Endothelial cell of umbilical vein (primary cell): ENCODE data around the gene ZMAT5. TPM values are rescaled to one million over a fixed set of nuclear protein-coding genes. Genes with fewer than 3 reads are reported as not detected.

Experiments used
- BruUV-seq: library from RNA; stranded (reverse); fragments of 400-500 nt; replicated peaks from 2 replicates; lab custom pipeline; 2021; lab: Mats Ljungman, UMichigan
- CTCF ChIA-PET: fragments of 300-600, 350-600 bp; sonication (Branson Sonifier 250); formaldehyde crosslinking; loops from one replicate; lab custom pipeline; 2021; ENCODE audit warnings: antibody characterized with exemption, inconsistent platforms; lab: Charles Lee
- POLR2A ChIA-PET: fragments of 300-600, 350-600 bp; sonication (Branson Sonifier 250); formaldehyde crosslinking; loops from one replicate; lab custom pipeline; 2021; ENCODE audit warnings: antibody characterized with exemption, inconsistent platforms; lab: Charles Lee
- DNase-seq: peaks from one replicate; pipeline ENCODE4 v3.0.0-alpha.2; 2011; ENCODE audit warnings: low read depth, low spot score
- FAIRE-seq: peaks from 2 replicates; lab custom pipeline; 2011; peaks lifted over from hg19 to GRCh38; lab: Jason Lieb, UNC
- H2AFZ ChIP-seq: 2 replicates; pipeline ENCODE4 v1.6.0; 2012; ENCODE audit warnings: low read depth, low read length, control low read depth, inconsistent platforms
- H3K27ac ChIP-seq: 2 replicates; pipeline ENCODE4 v1.5.1; 2011; ENCODE audit warnings: low read depth, mild to moderate bottlenecking, control low read depth, low read length, moderate library complexity; ENCODE audit not compliant: insufficient read depth
- H3K27me3 ChIP-seq, 2 experiments: 2 replicates each; pipeline versions ENCODE4 v1.6.0 to v1.6.1; 2011; ENCODE audit warnings: low read length in 2 of 2, mixed read lengths in 1 of 2; ENCODE audit not compliant: control insufficient read depth in 2 of 2, insufficient read depth in 2 of 2
- H3K36me3 ChIP-seq, 2 experiments: 2 replicates in 1 of 2; 3 replicates in 1 of 2; pipeline ENCODE4 v1.5.1; 2011; ENCODE audit warnings: low read length in 2 of 2, mild to moderate bottlenecking in 1 of 2, moderate library complexity in 1 of 2; ENCODE audit not compliant: control insufficient read depth in 2 of 2, insufficient read depth in 2 of 2; ENCODE audit errors: extremely low read depth in 1 of 2
- H3K4me1 ChIP-seq: 3 replicates; pipeline ENCODE4 v1.5.1; 2011; ENCODE audit warnings: mild to moderate bottlenecking, low read length; ENCODE audit not compliant: control insufficient read depth, insufficient read depth; ENCODE audit errors: extremely low read depth
- H3K4me2 ChIP-seq: 2 replicates; pipeline ENCODE4 v1.6.1; 2011; ENCODE audit warnings: low read length, control low read depth, mixed read lengths; ENCODE audit not compliant: insufficient read depth
- H3K4me3 ChIP-seq, 3 experiments: fragments of 200-600 bp in 1 of 3; sonication (generic), shearing (Covaris generic) in 1 of 3; replicated peaks in 1 of 3; 2 replicates each; pipeline ENCODE4 v1.5.1; 2011 to 2016; ENCODE audit warnings: control low read depth in 3 of 3, low read length in 3 of 3, mild to moderate bottlenecking in 2 of 3, inconsistent platforms in 1 of 3, low read depth in 1 of 3, moderate library complexity in 1 of 3; ENCODE audit not compliant: insufficient read depth in 1 of 3
- H3K79me2 ChIP-seq: 2 replicates; pipeline ENCODE4 v1.6.0; 2012; ENCODE audit warnings: low read length, inconsistent platforms; ENCODE audit not compliant: control insufficient read depth, insufficient read depth
- H3K9ac ChIP-seq: replicated peaks from 2 replicates; pipeline ENCODE3; 2011; ENCODE audit warnings: low read length, control low read depth; ENCODE audit not compliant: insufficient read depth; ENCODE audit errors: extremely low read depth
- H3K9me1 ChIP-seq: replicated peaks from 3 replicates; pipeline ENCODE4 v1.6.0; 2011; ENCODE audit warnings: mild to moderate bottlenecking, low read length; ENCODE audit not compliant: control insufficient read depth, insufficient read depth; ENCODE audit errors: extremely low read depth
- H3K9me3 ChIP-seq: replicated peaks from 2 replicates; pipeline ENCODE4 v1.5.1; 2012; ENCODE audit warnings: low read length, inconsistent platforms; ENCODE audit not compliant: control insufficient read depth, insufficient read depth
- H4K20me1 ChIP-seq: replicated peaks from 2 replicates; pipeline ENCODE3; 2011; ENCODE audit warnings: mild to moderate bottlenecking, low read length; ENCODE audit not compliant: control insufficient read depth, insufficient read depth; ENCODE audit errors: extremely low read depth
- CTCF ChIP-seq, 2 donors: IDR thresholded peaks; 1 replicate in 1 of 2; 2 replicates in 1 of 2; pipeline ENCODE4 v1.5.1; 2011; ENCODE audit warnings: low read length in 2 of 2, mild to moderate bottlenecking in 2 of 2, moderate library complexity in 2 of 2, control low read depth in 1 of 2, inconsistent platforms in 1 of 2, low read depth in 1 of 2; ENCODE audit not compliant: insufficient read depth in 1 of 2; ENCODE audit errors: extremely low read depth in 1 of 2
- EZH2 ChIP-seq: IDR thresholded peaks from 2 replicates; pipeline ENCODE4 v1.6.1; 2012; ENCODE audit warnings: borderline replicate concordance, low read depth, mild to moderate bottlenecking, moderate library complexity, low read length, inconsistent platforms; ENCODE audit not compliant: severe bottlenecking
- FOS ChIP-seq: IDR thresholded peaks from 2 replicates; pipeline ENCODE4 v1.6.1; 2011; ENCODE audit warnings: mild to moderate bottlenecking, low read length, moderate library complexity, borderline replicate concordance; ENCODE audit not compliant: insufficient read depth
- GATA2 ChIP-seq: IDR thresholded peaks from 2 replicates; pipeline ENCODE4 v1.7.0; 2011; ENCODE audit warnings: low read depth, mild to moderate bottlenecking, moderate library complexity, mixed read lengths, low read length; ENCODE audit not compliant: insufficient read length, insufficient read depth
- JUN ChIP-seq: IDR thresholded peaks from 2 replicates; pipeline ENCODE4 v1.6.1; 2011; ENCODE audit warnings: borderline replicate concordance, low read depth; ENCODE audit not compliant: insufficient read length, insufficient read depth
- MYC ChIP-seq: IDR thresholded peaks from one replicate; pipeline ENCODE4 v1.6.1; 2011; ENCODE audit warnings: mild to moderate bottlenecking, low read depth, low read length
- POLR2A ChIP-seq: IDR thresholded peaks from 2 replicates; pipeline ENCODE4 v1.6.1; 2012; ENCODE audit warnings: low read depth, mild to moderate bottlenecking, control low read depth, low read length
- POLR2AphosphoS5 ChIP-seq: IDR thresholded peaks from 2 replicates; pipeline ENCODE4 v1.6.1; 2012; ENCODE audit warnings: low read depth, mild to moderate bottlenecking, control low read depth, low read length, moderate library complexity; ENCODE audit not compliant: insufficient read depth
- dilution Hi-C: fragments of 300-500 bp; cut with MboI; formaldehyde crosslinking; loops from one replicate; pipeline ENCODE4 v1.15.0; 2019; ENCODE audit warnings: low sequenced_read_pairs; ENCODE audit not compliant: extremely low pct_ligation_motif_present
- intact Hi-C: fragments of 100-400 bp; cut with micrococcal nuclease; formaldehyde crosslinking; loops from one replicate; pipeline ENCODE4 v1.10.0; 2022
- polyA plus RNA-seq, 4 experiments: library from polyadenylated mRNA; depleted of rRNA in 3 of 4; stranded (reverse) in 3 of 4; unstranded in 1 of 4; fragments of >200 nt; gene quantifications; 2 replicates each; pipeline versions ENCODE4 v1.2.1 to v1.2.3, GENCODE V29; 2011 to 2012; ENCODE audit warnings: missing spikeins in 1 of 4
- total RNA-seq: library from RNA; stranded (reverse); gene quantifications from 2 replicates; pipeline ENCODE4 v1.2.3, GENCODE V29; 2021
- TF ChIP-seq, protein P1 (sequence below): IDR thresholded peaks from 2 replicates; pipeline ENCODE4 v1.6.1; 2011; ENCODE audit not compliant: insufficient read depth, insufficient read length

The ZMAT5 gene
- total and polyA plus RNA-seq, 2 donors (not counting 3 experiments of a cell fraction or from before 2014, with no cell fraction given) = 24.9 to 43.6 TPM

DNA sequence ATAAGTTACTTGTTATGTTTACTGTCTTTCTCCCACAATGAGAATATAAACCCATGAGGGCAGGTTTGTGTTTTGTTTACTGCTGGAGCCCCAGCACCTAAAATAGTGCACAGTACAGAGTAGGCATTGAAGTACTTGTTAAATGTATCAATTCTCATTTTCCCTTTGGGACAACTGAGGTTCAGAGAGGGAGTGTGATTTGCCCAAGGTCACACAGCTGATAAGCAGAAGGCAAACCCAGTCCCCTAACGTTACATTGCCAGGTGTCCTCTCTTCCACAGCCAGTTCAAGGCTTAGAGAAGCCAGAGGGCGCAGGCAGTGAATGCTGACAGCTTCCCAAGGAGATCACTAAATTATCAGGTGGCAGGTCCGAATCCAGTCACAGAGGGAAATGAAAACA lies 16.8 kb downstream of the ZMAT5 start:
- Histone ChIP-seq H3K4me1 (no peaks in the 10 kb centered on the region), H3K4me3 (no peak overlapping the region), H3K36me3 (peaks cover 0 to 4% of the 10 kb centered on the region in 2 experiments), H3K79me2 (no peaks in the 10 kb centered on the region), H4K20me1 (no peaks in the 10 kb centered on the region), H2AFZ (no peak overlapping the region), H3K27me3 (no peaks in the 10 kb centered on the region), H3K9me1 (no peaks in the 10 kb centered on the region), H3K27ac (no peak overlapping the region), H3K9me3 (no peaks in the 10 kb centered on the region), H3K4me2 (no peak overlapping the region), H3K9ac (no peak overlapping the region)
- intact Hi-C loops (no loop called here), dilution Hi-C loops (no loop called here)
- no peak for FAIRE-seq
- CTCF ChIA-PET = no interaction called here
- TF ChIP-seq JUN (no peak), POLR2A (no peak), POLR2AphosphoS5 (no peak), MYC (no peak)
- no TSS peak for BruUV-seq
- DNase-seq = no peak
- POLR2A ChIA-PET = interaction anchor here (0.6 kb wide), 1 partner anchor 305 kb away, joined by 3 read pairs; no protein-coding TSS in a partner anchor

GRCh38 chr22:29748248-29748893 lies 18.4 kb downstream of the ZMAT5 start:
- Histone ChIP-seq H3K9me3 (no peaks in the 10 kb centered on the region), H4K20me1 (no peaks in the 10 kb centered on the region), H3K4me1 (no peaks in the 10 kb centered on the region), H3K4me2 (no peak overlapping the region), H3K79me2 (no peaks in the 10 kb centered on the region), H3K27me3 (no peaks in the 10 kb centered on the region), H3K9ac (no peak overlapping the region), H3K4me3 (no peak overlapping the region), H2AFZ (no peak overlapping the region), H3K27ac (no peak overlapping the region), H3K9me1 (no peaks in the 10 kb centered on the region), H3K36me3 (peaks cover 0 to 4% of the 10 kb centered on the region in 2 experiments)
- DNase-seq = no peak
- TF ChIP-seq, protein P1, sequence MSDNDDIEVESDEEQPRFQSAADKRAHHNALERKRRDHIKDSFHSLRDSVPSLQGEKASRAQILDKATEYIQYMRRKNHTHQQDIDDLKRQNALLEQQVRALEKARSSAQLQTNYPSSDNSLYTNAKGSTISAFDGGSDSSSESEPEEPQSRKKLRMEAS = no peak
- TF ChIP-seq GATA2 (no peak), POLR2A (no peak), FOS (no peak), JUN (no peak), POLR2AphosphoS5 (no peak), CTCF (IDR thresholded peaks at IDR 0.05; ENCODE audit: extremely low read depth in 1 of 2, insufficient read depth in 1 of 2, low read depth in 1 of 2, low read length in 2 of 2) (no peak), MYC (no peak), EZH2 (no peak)
- ChIA-PET POLR2A (no interaction called here), CTCF (no interaction called here)
- no TSS peak for BruUV-seq
- no peak for FAIRE-seq
- intact Hi-C loops (no loop called here), dilution Hi-C loops (no loop called here)
